A549 (cell line): ENCODE data around the gene LHX4. TPM values are rescaled to one million over a fixed set of nuclear protein-coding genes. Genes with fewer than 3 reads are reported as not detected.
A peak's percentile ranks its signal among the peaks of the same experiment; 100 is the strongest.

Source experiments
- ATAC-seq, 2 experiments: fragments of 200-7000 bp in 1 of 2; fragments of >200 bp in 1 of 2; cut with Nextera tagmentation in 1 of 2; cut with Tn5 transposase in 1 of 2; 3 replicates each; pipeline versions ENCODE4 v1.8.0 to v1.9.1; 2018 to 2020; ENCODE audit warnings: mild to moderate bottlenecking in 1 of 2, moderate library complexity in 1 of 2
- CTCF ChIA-PET: fragments of 300-600 bp; sonication (Branson Sonifier 250); formaldehyde crosslinking; extraction: SDS; loops from one replicate; lab custom pipeline; 2021; ENCODE audit warnings: antibody characterized with exemption, inconsistent platforms; lab: Yijun Ruan, JAX
- POLR2A ChIA-PET: fragments of 350-600 bp; formaldehyde crosslinking; extraction: SDS; loops from one replicate; lab custom pipeline; 2021; ENCODE audit warnings: antibody characterized with exemption, inconsistent platforms; lab: Yijun Ruan, JAX
- DNase-seq, 2 experiments: peaks; one replicate each; pipeline versions ENCODE4 v3.0.0 to v3.0.0-alpha.2; 2011 to 2016; ENCODE audit warnings: low read depth in 1 of 2, low spot score in 1 of 2
- FAIRE-seq: peaks from 2 replicates; lab custom pipeline; 2011; peaks lifted over from hg19 to GRCh38; lab: Jason Lieb, UNC
- H3K27ac ChIP-seq, 2 experiments: fragments of >200 bp; sonication (Bioruptor Twin); formaldehyde crosslinking; 3 replicates each; pipeline ENCODE4 v1.5.1; 2016 to 2017
- H3K4me1 ChIP-seq: fragments of >200 bp; sonication (Bioruptor Twin); formaldehyde crosslinking; 3 replicates; pipeline ENCODE4 v1.6.1; 2016
- H3K4me2 ChIP-seq: fragments of >200 bp; sonication (Bioruptor Twin); formaldehyde crosslinking; 3 replicates; pipeline ENCODE4 v1.6.1; 2016
- H3K4me3 ChIP-seq: fragments of >200 bp; sonication (Bioruptor Twin); formaldehyde crosslinking; 3 replicates; pipeline ENCODE4 v1.5.1; 2016
- H3K9me3 ChIP-seq: fragments of >200 bp; sonication (Bioruptor Twin); formaldehyde crosslinking; 3 replicates; pipeline ENCODE4 v1.6.1; 2016
- CBX2 ChIP-seq: fragments of 200-600 bp; sonication (generic); IDR thresholded peaks from 2 replicates; pipeline ENCODE4 v1.6.1; 2016; ENCODE audit warnings: low read depth, mild to moderate bottlenecking, borderline replicate concordance
- CBX8 ChIP-seq: fragments of 200-600 bp; sonication (generic); IDR thresholded peaks from 2 replicates; pipeline ENCODE4 v1.6.1; 2016
- CHD2 ChIP-seq: fragments of 150-350 bp; IDR thresholded peaks from 2 replicates; pipeline ENCODE4 v1.6.1; 2014; ENCODE audit warnings: low read length; ENCODE audit not compliant: partially characterized antibody
- EHF ChIP-seq: fragments of 250-450 bp; sonication (Bioruptor Pico); IDR thresholded peaks from 2 replicates; pipeline ENCODE4 v1.5.0; 2020; ENCODE audit warnings: mild to moderate bottlenecking
- ESRRA ChIP-seq: fragments of 150-350 bp; IDR thresholded peaks from 2 replicates; pipeline ENCODE4 v1.6.1; 2014; ENCODE audit warnings: mild to moderate bottlenecking, low read length, borderline replicate concordance
- FOSB ChIP-seq: fragments of 250-450 bp; sonication (Bioruptor Pico); IDR thresholded peaks from 2 replicates; pipeline ENCODE4 v1.5.0; 2020; ENCODE audit warnings: mild to moderate bottlenecking, moderate library complexity
- GATA3 ChIP-seq: IDR thresholded peaks from 2 replicates; pipeline ENCODE4 v1.6.1; 2012; ENCODE audit warnings: borderline replicate concordance
- HEYL ChIP-seq: fragments of 250-450 bp; sonication (Bioruptor Pico); IDR thresholded peaks from 2 replicates; pipeline ENCODE4 v1.8.0; 2021; ENCODE audit warnings: mild to moderate bottlenecking, moderate library complexity
- HOXB5 ChIP-seq: fragments of 250-450 bp; sonication (Bioruptor Pico); IDR thresholded peaks from 2 replicates; pipeline ENCODE4 v1.5.0; 2020; ENCODE audit warnings: mild to moderate bottlenecking, moderate library complexity
- KDM1A ChIP-seq: fragments of 200-600 bp; sonication (generic); IDR thresholded peaks from 2 replicates; pipeline ENCODE4 v1.6.1; 2016; ENCODE audit warnings: low read depth, mild to moderate bottlenecking
- KDM5A ChIP-seq: fragments of 200-600 bp; sonication (generic); IDR thresholded peaks from 2 replicates; pipeline ENCODE4 v1.6.1; 2016; ENCODE audit warnings: antibody characterized with exemption, mild to moderate bottlenecking
- MAFK ChIP-seq: fragments of 450-650 bp; IDR thresholded peaks from 2 replicates; pipeline ENCODE4 v1.6.1; 2014; ENCODE audit not compliant: partially characterized antibody
- MAZ ChIP-seq: fragments of 150-350 bp; IDR thresholded peaks from 2 replicates; pipeline ENCODE4 v1.6.1; 2014; ENCODE audit warnings: antibody characterized with exemption, low read depth, low read length, borderline replicate concordance
- NR3C1 ChIP-seq: fragments of >200 bp; sonication (Bioruptor Twin); formaldehyde crosslinking; IDR thresholded peaks from 3 replicates; pipeline ENCODE4 v1.6.1; 2017
- PHF8 ChIP-seq: fragments of 200-600 bp; sonication (generic); IDR thresholded peaks from 2 replicates; pipeline ENCODE4 v1.6.1; 2016; ENCODE audit warnings: low read depth, mild to moderate bottlenecking, antibody characterized with exemption, moderate library complexity, borderline replicate concordance
- RCOR1 ChIP-seq: fragments of 150-350 bp; IDR thresholded peaks from 2 replicates; pipeline ENCODE4 v1.6.1; 2014; ENCODE audit warnings: antibody characterized with exemption, low read length, low read depth
- SREBF2 ChIP-seq: fragments of 450-650 bp; IDR thresholded peaks from 2 replicates; pipeline ENCODE4 v1.6.1; 2014; ENCODE audit warnings: mild to moderate bottlenecking, moderate library complexity
- TFCP2L1 ChIP-seq: fragments of 250-450 bp; sonication (Bioruptor Pico); IDR thresholded peaks from 2 replicates; pipeline ENCODE4 v1.5.0; 2021; ENCODE audit warnings: mild to moderate bottlenecking
- TP53 ChIP-seq: fragments of 250-450 bp; sonication (Bioruptor Pico); IDR thresholded peaks from 2 replicates; pipeline ENCODE4 v1.5.0; 2021; ENCODE audit warnings: mild to moderate bottlenecking, moderate library complexity
- ZFP36 ChIP-seq: fragments of 450-650 bp; IDR thresholded peaks from 2 replicates; pipeline ENCODE4 v1.6.1; 2014; ENCODE audit warnings: borderline replicate concordance; ENCODE audit not compliant: partially characterized antibody
- ZNF302 ChIP-seq: fragments of 250-450 bp; sonication (Bioruptor Pico); IDR thresholded peaks from 2 replicates; pipeline ENCODE4 v1.9.0; 2021; ENCODE audit warnings: inconsistent platforms, mild to moderate bottlenecking, moderate library complexity
- WGBS: methylation state at CpG from one replicate; pipeline ENCODE4 v1.1.6; 2017; ENCODE audit errors: missing lambda C conversion rate; 5-methylcytosine and 5-hydroxymethylcytosine counted together
- polyA plus RNA-seq, 4 experiments: library from polyadenylated mRNA; depleted of rRNA in 3 of 4; stranded (reverse); fragments of >200 nt; fragmentation: RNase III in 1 of 4; extraction: RNeasy Plus Mini Kit Qiagen cat#74134 plus additional on column Dnase treatment in 1 of 4; gene quantifications; 2 replicates in 3 of 4; 3 replicates in 1 of 4; pipeline ENCODE4 v1.2.3, GENCODE V29; 2011 to 2017
- TF ChIP-seq, protein P1 (sequence below): IDR thresholded peaks from 2 replicates; pipeline ENCODE4 v1.6.1; 2012; ENCODE audit warnings: low read depth, borderline replicate concordance
- TF ChIP-seq, protein P2 (sequence below): IDR thresholded peaks from 2 replicates; pipeline ENCODE4 v1.6.1; 2012

The LHX4 gene
- polyA plus RNA-seq, 2 of the 4 experiments (the other 2 are of a cell fraction): 0.62 to 0.80 TPM

DNA sequence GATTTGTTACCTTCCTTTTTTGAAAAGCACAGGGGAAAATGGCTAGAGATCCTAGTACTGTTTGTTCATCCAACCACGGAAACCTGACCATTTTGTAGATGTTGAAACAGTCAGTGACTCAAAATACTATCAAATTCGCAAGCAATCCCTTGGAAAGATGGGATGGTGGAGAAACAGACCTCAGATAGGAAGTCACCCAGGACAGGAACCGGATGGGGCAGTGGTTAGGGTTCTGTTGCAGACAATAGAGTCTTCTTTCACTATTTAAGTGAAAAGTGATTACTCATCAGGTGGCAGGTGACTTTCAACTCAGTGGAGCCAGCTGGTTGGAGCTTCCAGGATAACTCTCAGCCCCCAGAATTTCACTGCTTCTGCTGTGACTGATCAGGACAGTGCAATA, 17.0 kb downstream of the LHX4 start:
- H3K4me3 ChIP-seq: no peak overlapping the region
- no peaks in the 10 kb centered on the region for H3K9me3 ChIP-seq
- CTCF ChIA-PET: interaction anchor here (1.1 to 11.1 kb wide), 2 partner anchors 59 to 233 kb away, joined by 4 to 102 read pairs; no protein-coding TSS in a partner anchor
- H3K27ac ChIP-seq: no peak overlapping the region
- no peak overlapping the region for H3K4me2 ChIP-seq
- DNase-seq (no peak), FAIRE-seq (no peak)
- 65% methylated on average over 3 of the region's 3 CpGs for WGBS
- TF ChIP-seq MAFK: peak; percentile 10
- no peak for TF ChIP-seq ZFP36
- TF ChIP-seq, all 56 proteins: peak for 1
- POLR2A ChIA-PET: no interaction called here
- no peak for ATAC-seq
- H3K4me1 ChIP-seq: peaks cover 13% of the 10 kb centered on the region; the same call in 2 of the 3 replicates

DNA sequence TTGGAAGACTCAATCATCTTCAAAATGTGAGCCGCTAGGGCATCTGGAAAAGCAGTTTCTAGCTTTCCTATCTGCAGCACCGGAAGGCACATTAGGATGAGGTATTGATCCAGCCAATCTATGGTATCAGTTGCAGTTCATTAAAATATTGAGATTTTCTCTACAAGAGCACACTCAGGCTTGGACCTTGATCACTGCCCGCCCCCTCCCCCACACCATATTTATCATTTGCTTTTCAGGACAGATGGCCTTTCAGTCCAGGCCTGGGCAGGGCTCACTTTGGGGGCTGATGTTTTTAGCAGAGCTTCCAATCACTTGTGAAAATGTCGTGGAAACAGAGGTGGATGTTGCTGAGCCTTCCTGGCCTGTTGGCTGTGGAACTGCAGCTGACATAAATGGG, 17.5 kb downstream of the LHX4 start:
- Histone ChIP-seq H3K4me1 (peaks cover 13% of the 10 kb centered on the region; the same call in 2 of the 3 replicates), H3K9me3 (no peaks in the 10 kb centered on the region), H3K4me3 (no peak overlapping the region), H3K4me2 (no peak overlapping the region), H3K27ac (no peak overlapping the region)
- DNase-seq (no peak), FAIRE-seq (no peak), ATAC-seq (no peak)
- no peak for TF ChIP-seq RCOR1
- TF ChIP-seq PHF8: no peak
- no peak for TF ChIP-seq HEYL (CRISPR knock-in tag)
- no peak for TF ChIP-seq CBX8
- TF ChIP-seq TFCP2L1 (CRISPR knock-in tag): no peak
- TF ChIP-seq NR3C1: no peak
- TF ChIP-seq MAZ: no peak
- no peak for TF ChIP-seq ZNF302 (CRISPR knock-in tag)
- TF ChIP-seq, protein P1, sequence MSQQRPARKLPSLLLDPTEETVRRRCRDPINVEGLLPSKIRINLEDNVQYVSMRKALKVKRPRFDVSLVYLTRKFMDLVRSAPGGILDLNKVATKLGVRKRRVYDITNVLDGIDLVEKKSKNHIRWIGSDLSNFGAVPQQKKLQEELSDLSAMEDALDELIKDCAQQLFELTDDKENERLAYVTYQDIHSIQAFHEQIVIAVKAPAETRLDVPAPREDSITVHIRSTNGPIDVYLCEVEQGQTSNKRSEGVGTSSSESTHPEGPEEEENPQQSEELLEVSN: no peak
- no peak for TF ChIP-seq SREBF2
- no peak for TF ChIP-seq KDM5A
- CTCF ChIA-PET: interaction anchor here (1.1 to 11.1 kb wide), 3 partner anchors 34 to 233 kb away, joined by 3 to 102 read pairs (median 4); no protein-coding TSS in a partner anchor
- POLR2A ChIA-PET: no interaction called here
- 85% methylated on average over 4 of the region's 4 CpGs for WGBS

DNA sequence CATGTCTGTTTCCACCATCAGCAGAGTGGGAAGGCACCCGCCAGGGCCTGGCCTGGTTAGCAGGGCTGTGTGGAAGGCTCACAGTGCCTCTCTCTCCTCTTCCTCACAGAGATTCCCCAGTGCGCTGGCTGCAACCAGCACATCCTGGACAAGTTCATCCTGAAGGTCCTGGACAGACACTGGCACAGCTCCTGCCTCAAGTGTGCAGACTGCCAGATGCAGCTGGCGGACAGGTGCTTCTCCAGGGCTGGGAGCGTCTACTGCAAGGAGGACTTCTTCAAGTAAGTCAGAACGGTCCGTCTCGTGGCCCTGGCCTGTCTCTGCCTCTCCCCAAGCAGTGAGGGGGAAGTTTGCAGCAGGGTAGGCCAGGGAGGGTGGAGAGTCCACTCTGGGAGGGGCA, 18.1 kb downstream of the LHX4 start:
- ChIA-PET CTCF (interaction anchor here (0.8 to 11.1 kb wide), 5 partner anchors 17 to 232 kb away, joined by 3 to 102 read pairs (median 4); no protein-coding TSS in a partner anchor), POLR2A (no interaction called here)
- Histone ChIP-seq H3K4me3 (no peak overlapping the region), H3K4me1 (peaks cover 13% of the 10 kb centered on the region; the same call in 2 of the 3 replicates), H3K4me2 (no peak overlapping the region), H3K27ac (no peak overlapping the region), H3K9me3 (no peaks in the 10 kb centered on the region)
- no peak for DNase-seq
- FAIRE-seq: no peak
- TF ChIP-seq EHF (no peak), CHD2 (no peak), GATA3 (no peak), TP53 (CRISPR knock-in tag) (no peak), HEYL (CRISPR knock-in tag) (no peak)
- TF ChIP-seq, protein P2, sequence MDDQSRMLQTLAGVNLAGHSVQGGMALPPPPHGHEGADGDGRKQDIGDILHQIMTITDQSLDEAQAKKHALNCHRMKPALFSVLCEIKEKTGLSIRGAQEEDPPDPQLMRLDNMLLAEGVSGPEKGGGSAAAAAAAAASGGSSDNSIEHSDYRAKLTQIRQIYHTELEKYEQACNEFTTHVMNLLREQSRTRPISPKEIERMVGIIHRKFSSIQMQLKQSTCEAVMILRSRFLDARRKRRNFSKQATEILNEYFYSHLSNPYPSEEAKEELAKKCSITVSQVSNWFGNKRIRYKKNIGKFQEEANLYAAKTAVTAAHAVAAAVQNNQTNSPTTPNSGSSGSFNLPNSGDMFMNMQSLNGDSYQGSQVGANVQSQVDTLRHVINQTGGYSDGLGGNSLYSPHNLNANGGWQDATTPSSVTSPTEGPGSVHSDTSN: no peak
- no peak for ATAC-seq
- WGBS: 92% methylated on average over 7 of the region's 7 CpGs

DNA sequence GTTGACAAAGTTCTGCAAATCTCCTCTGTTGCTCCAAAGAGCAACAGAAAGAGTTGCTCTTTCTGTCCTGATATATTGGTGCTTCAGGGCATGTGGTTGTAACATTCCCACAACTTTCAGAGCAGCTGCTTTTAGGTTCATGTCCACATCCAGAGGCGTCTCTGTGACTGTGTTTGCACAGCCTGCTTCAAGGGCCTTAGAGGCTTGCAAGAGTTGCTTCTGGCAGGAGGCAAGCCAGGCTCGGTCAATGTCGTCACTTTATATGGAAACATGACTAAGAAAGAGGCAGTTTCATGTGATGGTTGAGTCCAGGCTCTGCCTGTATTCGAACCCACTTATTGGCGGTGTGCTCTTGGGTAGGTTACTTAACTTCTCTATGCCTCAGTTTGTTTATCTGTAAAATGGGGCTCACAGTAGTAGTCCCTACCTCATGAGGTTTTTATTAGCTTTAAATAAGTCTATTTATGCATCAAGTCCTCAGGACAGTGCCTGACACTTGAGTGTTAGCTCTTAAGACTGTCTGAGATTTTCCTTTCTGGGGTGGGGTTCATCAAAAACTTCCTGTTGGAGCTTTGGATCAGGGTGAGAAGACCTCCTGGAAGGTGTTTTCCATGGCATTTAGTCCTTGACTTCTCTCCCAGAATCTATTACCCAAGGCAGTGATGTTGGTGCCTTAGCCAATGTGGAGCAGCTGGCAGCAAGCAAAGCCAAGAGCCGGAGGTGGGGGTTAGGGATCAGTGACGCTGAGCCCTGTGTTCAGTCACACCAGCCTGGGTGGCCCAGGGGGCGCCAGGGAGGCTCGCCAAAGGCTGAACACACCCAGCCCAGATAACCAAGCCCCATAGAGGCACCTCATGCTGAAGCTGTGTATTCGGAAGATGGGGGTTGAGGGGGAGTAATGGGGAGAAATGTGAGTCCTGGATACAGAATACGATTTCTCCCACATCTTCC, 18.9 kb downstream of the LHX4 start:
- 66% methylated on average over 11 of the region's 11 CpGs for WGBS
- ChIA-PET POLR2A (no interaction called here), CTCF (interaction anchor here (0.8 to 11.1 kb wide), 5 partner anchors 12 to 231 kb away, joined by 3 to 102 read pairs (median 4); no protein-coding TSS in a partner anchor)
- Histone ChIP-seq H3K4me2 (no peak overlapping the region), H3K9me3 (no peaks in the 10 kb centered on the region), H3K27ac (no peak overlapping the region), H3K4me3 (no peak overlapping the region), H3K4me1 (peaks cover 13% of the 10 kb centered on the region; the same call in 2 of the 3 replicates)
- TF ChIP-seq CBX8 (no peak), ESRRA (no peak), CBX2 (no peak), KDM1A (no peak), FOSB (CRISPR knock-in tag) (no peak), HOXB5 (CRISPR knock-in tag) (no peak)
- ATAC-seq: peak in 1 of 2 experiments; percentile 46; a peak in 3 of 6 replicates
- no peak for FAIRE-seq
- no peak for DNase-seq
